Forelimb muscle (tissue), 1 donor: Measurements from ENCODE around the gene SLC16A8. TPM values are rescaled to one million over a fixed set of nuclear protein-coding genes. Genes with fewer than 3 reads are reported as not detected.
"Not testable (repeated sequence)": the region's sequence is repeated elsewhere in the genome, so short reads cannot be mapped to it uniquely, and the experiment has no call there.

ENCODE experiments used
- DNase-seq: peaks from one replicate; pipeline ENCODE4 v3.0.0-alpha.2; 2013; ENCODE audit warnings: low read depth
- polyA plus RNA-seq: library from polyadenylated mRNA; unstranded; fragments of 120-200 nt; gene quantifications from one replicate; pipeline ENCODE4 v1.2.1, GENCODE V29; 2013; ENCODE audit not compliant: insufficient read length

The SLC16A8 gene
- polyA plus RNA-seq, 1 donor, result 2.7 TPM

- DNase-seq, result no peak
These were observed 34.0 kb downstream of the SLC16A8 start for GRCh38 chr22:38049812-38050619.

DNA sequence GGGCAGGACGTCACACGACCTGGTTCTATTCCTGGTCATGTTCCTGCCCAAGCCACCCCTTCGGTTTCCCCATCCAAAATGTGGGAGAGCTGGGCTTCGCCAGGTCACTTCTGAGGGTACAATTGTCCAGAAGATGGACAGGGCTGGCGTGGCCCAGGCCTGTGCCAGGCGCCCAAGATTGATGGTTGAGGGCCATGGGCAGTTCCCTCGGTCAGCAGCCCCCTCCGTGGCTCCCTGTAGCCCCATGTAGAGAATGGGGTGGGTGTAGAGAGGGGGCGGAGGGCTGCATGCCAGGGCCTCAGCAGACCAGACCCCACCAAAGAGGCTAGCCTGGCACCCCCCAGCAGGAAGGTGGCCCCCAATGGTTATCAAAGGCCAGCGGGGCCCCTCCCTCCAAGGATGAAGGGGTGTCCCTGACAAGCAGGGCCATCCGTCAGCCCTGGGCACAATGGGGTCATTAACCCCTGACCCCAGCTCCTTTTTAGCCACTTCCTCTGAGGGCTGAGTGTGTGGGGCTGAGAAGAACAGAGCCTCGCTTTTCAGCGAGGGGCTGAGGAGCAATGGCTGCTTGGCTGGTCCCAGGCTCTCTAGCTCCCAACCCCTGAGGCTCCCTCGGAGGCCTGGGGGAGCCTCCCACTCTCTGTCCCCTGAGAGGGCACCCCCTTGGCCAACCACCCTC lies 37.8 kb downstream of the SLC16A8 start:
- DNase-seq, result no peak

GRCh38 chr22:38043151-38044039 lies 40.6 kb downstream of the SLC16A8 start:
- DNase-seq, result no peak

DNA sequence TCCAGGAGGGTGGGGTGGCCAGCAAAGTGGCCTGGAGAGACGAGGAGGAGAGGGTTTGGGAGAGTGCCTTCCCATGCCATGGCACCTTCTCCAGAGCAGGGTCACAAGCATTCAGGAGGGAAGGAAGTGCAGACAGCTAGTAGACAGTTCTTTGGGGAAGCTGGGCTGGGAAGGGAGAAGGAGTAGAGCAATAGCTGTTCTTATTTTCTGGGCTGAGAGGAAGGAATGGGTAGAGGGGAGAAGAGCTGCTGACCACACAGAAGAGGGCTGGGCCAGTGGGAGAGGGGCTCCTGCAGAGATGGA lies 41.5 kb downstream of the SLC16A8 start:
- DNase-seq, result no peak

GRCh38 chr22:38041760-38042487 lies 42.1 kb downstream of the SLC16A8 start:
- no peak for DNase-seq

DNA sequence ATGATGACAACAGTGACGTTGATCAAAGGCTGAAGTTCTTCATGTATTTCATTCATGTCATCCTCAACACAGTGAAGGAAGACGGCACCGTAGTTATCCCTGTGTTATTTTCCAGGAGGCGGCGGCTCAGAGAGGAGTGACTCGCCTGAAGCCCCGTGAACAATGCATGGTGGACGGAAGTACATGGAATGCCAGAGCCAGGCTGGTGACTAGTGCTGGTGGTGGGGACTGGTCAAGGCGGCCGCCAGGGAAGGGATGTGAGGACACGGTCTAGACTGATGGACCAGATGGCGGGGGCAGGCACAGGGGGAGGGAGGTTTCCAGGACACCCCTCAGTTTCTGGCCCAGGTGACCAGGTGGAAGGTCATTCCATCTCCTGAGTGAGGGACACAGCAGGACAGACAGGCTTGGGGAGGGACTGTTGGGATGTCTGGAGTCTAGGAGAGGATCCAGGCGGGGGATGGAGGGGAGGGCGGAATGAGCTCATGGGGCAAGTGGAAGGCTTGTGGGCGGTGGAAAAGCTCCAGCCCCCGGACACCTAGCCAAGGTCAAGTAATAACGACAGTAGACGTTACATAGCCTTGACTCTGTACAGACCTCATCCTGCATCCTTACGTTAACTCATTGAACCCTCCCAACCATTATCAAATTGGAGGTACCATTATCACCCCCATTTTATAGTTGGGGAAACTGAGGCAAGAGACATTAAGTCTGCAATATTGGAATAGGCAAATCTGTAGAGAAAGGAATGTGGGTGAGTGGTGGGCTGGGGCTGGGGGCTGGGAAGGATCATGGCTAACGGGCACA lies 42.8 kb downstream of the SLC16A8 start:
- DNase-seq, result no peak

GRCh38 chr22:38038890-38039812 lies 44.8 kb downstream of the SLC16A8 start:
- no peak for DNase-seq

DNA sequence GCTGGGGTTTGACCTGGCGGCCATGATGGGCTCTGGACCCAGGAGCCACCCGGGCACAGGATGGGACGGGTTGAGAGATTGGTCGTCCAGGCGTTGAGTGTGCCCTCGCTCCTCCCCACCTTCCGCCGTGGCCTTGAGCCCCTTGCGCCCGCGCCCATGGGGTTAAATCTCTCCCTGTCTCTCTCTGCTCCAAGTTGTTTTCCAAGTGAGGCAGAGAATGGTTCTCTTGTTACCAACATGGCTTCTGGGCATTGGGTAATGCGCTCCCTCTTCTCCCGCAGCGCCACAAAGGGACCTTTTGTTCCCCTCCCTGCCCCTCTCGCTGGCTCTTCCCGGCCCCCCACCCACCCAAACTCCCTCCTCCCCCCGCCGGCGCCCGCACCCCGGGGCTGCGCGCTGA lies 45.6 kb downstream of the SLC16A8 start:
- no peak for DNase-seq

DNA sequence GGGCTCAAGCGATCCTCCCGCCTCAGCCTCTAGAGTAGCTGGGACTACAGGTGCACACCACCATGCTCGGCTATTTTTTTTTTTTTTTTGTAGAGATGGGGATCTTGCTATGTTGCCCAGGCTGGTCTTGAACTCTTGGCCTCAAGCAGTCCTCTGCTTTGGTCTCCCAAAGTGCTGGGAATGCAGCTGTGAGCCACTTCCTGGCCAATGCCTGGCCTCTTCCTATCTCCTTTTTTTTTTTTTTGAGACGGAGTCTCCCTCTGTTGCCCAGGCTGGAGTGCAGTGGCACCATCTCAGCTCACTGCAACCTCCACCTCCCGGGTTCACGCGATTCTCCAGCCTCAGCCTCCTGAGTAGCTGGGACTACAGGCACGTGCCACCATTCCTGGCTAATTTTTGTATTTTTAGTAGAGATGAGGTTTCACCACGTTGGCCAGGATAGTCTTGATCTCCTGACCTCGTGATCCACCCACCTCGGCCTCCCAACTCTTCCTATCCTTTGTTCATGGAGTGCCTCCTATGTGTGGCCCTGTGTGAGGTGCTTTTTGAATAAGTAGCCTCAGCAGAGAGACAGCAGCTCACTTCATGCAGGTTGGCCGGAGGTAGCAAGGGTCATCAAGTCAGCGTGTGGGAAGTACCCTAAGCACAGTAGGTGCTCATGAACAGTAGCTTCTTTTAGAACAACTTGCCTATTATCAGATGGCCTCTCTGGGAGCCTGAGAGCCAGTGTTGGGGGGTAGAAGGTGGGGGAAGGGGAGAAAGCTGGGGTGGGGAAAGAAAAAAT lies 46.4 kb downstream of the SLC16A8 start:
- not testable (repeated sequence) for DNase-seq

- DNase-seq, result no peak
These were observed 47.5 kb downstream of the SLC16A8 start for GRCh38 chr22:38036392-38037062.

DNA sequence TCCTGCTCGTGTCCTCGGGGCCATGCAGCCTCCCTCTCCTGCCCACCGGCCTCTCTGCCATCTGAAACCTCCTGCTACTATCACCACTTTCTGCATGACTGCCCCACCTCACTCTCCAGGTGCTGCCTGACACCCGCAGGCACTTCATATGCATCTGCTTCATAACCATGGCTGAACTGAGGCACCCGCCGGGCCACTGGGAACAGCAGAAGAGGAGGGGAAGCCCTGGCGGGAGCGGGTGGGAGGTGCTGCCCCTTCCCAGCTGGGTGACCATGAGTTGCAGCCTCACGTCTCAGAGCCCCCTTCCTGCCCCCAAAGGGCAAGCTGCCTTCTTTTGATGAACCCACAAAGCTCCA lies 48.5 kb downstream of the SLC16A8 start:
- no peak for DNase-seq

- no peak for DNase-seq
These were observed 49.0 kb downstream of the SLC16A8 start for GRCh38 chr22:38034884-38035529.

DNA sequence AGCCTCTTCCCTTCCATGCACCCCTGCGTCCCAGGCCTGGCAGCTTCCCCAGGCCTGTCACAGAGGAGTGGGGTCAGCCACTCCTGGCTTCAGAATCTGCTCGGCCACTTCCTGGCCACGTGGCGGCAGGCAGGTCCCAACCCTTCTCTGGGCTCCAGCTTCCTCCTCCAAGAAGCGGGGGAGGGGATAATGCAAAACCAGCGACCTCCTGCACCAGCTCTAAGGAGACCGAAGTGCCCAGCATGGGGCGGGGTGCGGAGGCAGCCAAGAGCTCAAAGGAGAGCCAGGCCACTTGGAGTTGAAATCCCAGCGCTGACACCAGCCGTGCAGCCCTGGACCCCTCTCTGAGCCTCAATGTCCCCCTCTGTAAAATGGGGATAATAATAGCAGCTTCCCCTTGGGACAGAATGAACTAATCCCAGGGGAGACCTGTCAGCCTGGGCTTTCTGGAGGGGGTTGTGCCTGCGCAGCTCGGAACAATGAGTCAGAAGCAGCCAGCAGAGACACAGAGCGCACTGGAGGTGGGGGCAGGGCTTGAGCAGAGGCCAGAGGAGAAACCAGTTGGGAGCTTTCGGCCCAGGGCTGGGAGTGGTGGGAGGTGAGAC lies 49.6 kb downstream of the SLC16A8 start:
- peak; percentile 54 for DNase-seq

DNA sequence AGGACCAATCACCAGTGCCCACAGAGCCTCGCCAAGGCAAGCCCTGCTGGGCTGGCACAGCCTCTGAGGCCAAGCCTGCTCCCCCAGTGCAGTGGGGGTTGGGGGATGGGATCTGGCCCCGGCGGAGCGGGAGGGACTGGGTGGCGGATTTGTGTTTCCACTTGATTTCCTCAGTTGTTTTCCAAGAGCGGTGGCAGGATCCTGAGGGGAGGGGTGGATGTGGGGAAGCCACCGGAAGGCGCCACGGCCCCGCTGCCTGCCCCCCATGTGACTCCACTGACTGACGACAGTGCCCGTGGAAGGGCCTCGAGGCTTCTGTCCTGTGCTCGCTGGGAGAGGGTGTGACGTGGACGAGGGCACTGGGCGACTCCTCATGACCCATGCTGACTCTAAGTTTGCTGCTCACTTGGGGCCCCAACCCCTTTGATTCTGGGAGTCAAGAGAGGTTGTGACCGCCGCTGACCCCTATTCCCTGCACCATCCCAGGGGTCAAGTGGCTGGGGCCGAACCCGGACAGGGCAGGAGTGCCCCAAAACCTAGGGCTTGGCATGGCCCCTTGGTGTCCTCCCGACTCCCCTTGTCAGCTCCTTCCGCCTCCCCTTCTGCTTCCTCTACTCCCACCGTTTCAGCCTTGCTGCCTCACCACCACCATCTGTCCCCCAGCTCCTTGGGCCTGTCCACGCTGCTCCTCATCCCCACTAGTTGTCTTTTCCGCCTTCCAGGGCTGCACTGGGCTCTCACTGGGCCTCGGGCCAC lies 50.3 kb downstream of the SLC16A8 start:
- no peak for DNase-seq

DNA sequence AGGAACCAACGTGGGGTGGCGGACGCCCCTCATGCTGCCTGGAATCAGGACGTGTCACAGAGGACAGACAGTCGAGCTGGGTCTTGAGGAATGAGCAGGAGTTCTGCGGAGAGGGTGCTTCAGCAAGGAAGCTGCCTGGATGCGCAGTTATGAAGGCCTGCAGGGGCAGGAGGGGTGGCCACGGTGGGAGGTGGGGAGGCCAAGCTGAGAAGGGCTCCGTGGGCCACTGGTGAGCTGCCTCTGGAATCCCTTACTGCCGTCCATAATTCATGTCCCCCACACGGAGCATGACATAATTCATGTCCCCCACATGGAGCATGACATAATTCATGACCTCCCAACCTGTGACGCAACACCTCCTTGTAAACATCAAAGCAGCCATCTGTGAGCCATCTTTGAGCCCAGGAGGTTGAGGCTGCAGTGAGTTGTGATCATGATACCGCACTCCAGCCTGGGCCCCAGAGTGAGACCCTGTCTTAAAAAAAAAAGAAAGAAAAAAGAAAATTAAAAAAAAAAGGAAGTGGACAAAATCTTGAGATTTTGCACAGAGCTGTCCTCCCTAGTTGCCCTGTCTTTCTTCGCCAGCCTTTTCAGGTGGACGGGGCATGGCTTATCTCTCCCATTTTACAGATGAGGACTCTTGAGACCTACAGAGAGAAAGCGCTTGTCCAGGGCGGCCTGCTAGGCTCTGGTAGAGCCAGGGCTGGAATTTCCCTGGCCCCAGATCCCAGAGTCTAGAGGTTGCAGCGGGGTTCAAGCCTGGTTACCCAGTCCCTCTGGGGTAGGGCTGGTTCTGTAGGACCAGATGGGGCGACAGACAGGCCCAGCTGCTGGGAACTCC lies 51.1 kb downstream of the SLC16A8 start:
- no peak for DNase-seq

GRCh38 chr22:38031491-38031890 lies 52.5 kb downstream of the SLC16A8 start:
- DNase-seq, result no peak
